Tibial nerve (tissue), 4 donors: Measurements from ENCODE around the gene SERTAD1. TPM values are rescaled to one million over a fixed set of nuclear protein-coding genes. Genes with fewer than 3 reads are reported as not detected.
A peak's percentile ranks its signal among the peaks of the same experiment; 100 is the strongest.

Source experiments
- DNase-seq, 2 donors: peaks; one replicate each; pipeline ENCODE4 v3.0.0-alpha.2; 2019; ENCODE audit warnings: low spot score in 2 of 2
- H3K27ac ChIP-seq, 4 donors: fragments of 200-600 bp; sonication (generic) in 3 of 4; one replicate each; pipeline ENCODE4 v1.5.1; 2017 to 2019; ENCODE audit warnings: mild to moderate bottlenecking in 1 of 4
- H3K27me3 ChIP-seq, 2 donors: fragments of 200-600 bp; sonication (generic) in 1 of 2; one replicate each; pipeline versions ENCODE4 v1.5.1 to v1.6.0; 2017 to 2019
- H3K36me3 ChIP-seq, 3 donors: fragments of 200-600 bp; sonication (generic); one replicate each; pipeline ENCODE4 v1.5.1; 2018 to 2019
- H3K4me1 ChIP-seq, 4 donors: fragments of 200-600 bp; sonication (generic) in 3 of 4; one replicate each; pipeline ENCODE4 v1.5.1; 2017 to 2019
- H3K4me3 ChIP-seq, 4 donors: fragments of 200-600 bp; sonication (generic) in 3 of 4; one replicate each; pipeline ENCODE4 v1.5.1; 2017 to 2019; ENCODE audit warnings: mild to moderate bottlenecking in 1 of 4, moderate library complexity in 1 of 4
- H3K9me3 ChIP-seq, 4 donors: fragments of 200-600 bp; sonication (generic) in 3 of 4; one replicate each; pipeline ENCODE4 v1.5.1; 2017 to 2019
- CTCF ChIP-seq, 5 experiments: fragments of 200-600 bp in 3 of 5; fragments of 450-650 bp in 2 of 5; sonication (generic) in 3 of 5; IDR thresholded peaks; one replicate each; pipeline ENCODE4 v1.5.1; 2016 to 2019; ENCODE audit warnings: antibody characterized with exemption in 5 of 5, mild to moderate bottlenecking in 3 of 5, moderate library complexity in 2 of 5
- EP300 ChIP-seq, 2 donors: sonication (generic); formaldehyde crosslinking; IDR thresholded peaks; one replicate each; pipeline ENCODE4 v1.6.1; 2017; ENCODE audit warnings: antibody characterized with exemption in 2 of 2, mild to moderate bottlenecking in 1 of 2
- POLR2A ChIP-seq, 2 donors: fragments of 450-650 bp; IDR thresholded peaks; one replicate each; pipeline ENCODE4 v1.6.1; 2017; ENCODE audit warnings: antibody characterized with exemption in 2 of 2, mild to moderate bottlenecking in 2 of 2, moderate library complexity in 2 of 2
- WGBS, 2 donors: methylation state at CpG; one replicate each; pipeline ENCODE4 v1.1.5; 2018; 5-methylcytosine and 5-hydroxymethylcytosine counted together
- total RNA-seq, 4 donors: library from RNA; depleted of rRNA; stranded (reverse); fragments of >200 nt; gene quantifications; one replicate each; pipeline ENCODE4 v1.1.0, GENCODE V29; 2016

Gene SERTAD1, protein sequence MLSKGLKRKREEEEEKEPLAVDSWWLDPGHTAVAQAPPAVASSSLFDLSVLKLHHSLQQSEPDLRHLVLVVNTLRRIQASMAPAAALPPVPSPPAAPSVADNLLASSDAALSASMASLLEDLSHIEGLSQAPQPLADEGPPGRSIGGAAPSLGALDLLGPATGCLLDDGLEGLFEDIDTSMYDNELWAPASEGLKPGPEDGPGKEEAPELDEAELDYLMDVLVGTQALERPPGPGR
- total RNA-seq: 10 to 100 TPM; 18.9 to 22.2 (median 20.4) TPM

GRCh38 chr19:40425450-40426287, at the start of gene SERTAD1:
Gene SERTAD1 (minus strand): TSS chr19:40425992. CDS start chr19:40423546, 2,446 bp downstream.
- TF ChIP-seq CTCF (IDR thresholded peaks at IDR 0.05): peak; percentile 83 to 97 (median 94)
- peak; percentile 78 to 100 for TF ChIP-seq EP300 (IDR thresholded peaks at IDR 0.05)
- peak; percentile 98 to 99 for TF ChIP-seq POLR2A (IDR thresholded peaks at IDR 0.05)
- no peaks in the 10 kb centered on the region for H3K9me3 ChIP-seq
- H3K27ac ChIP-seq: peak within 1 kb of the TSS; percentile 95 to 100 (median 99)
- H3K27me3 ChIP-seq: no peaks in the 10 kb centered on the region
- peaks cover 0 to 44% (median 33%) of the 10 kb centered on the region in 4 donors for H3K4me1 ChIP-seq
- WGBS, 2 donors: 1% methylated on average over 53 of the region's 75 CpGs
- DNase-seq: peak; percentile 100
- peak within 1 kb of the TSS; percentile 83 to 96 (median 94) for H3K4me3 ChIP-seq
- peaks cover 0 to 13% (median 7%) of the 10 kb centered on the region in 3 donors for H3K36me3 ChIP-seq

GRCh38 chr19:40474737-40475136, 48.9 kb upstream of the SERTAD1 start:
- no peaks in the 10 kb centered on the region for H3K27me3 ChIP-seq
- 85 to 93% methylated on average over 4 of the region's 4 CpGs for WGBS, 2 donors
- no peaks in the 10 kb centered on the region for H3K4me1 ChIP-seq
- TF ChIP-seq EP300 (IDR thresholded peaks at IDR 0.05) (no peak), CTCF (IDR thresholded peaks at IDR 0.05) (no peak), POLR2A (IDR thresholded peaks at IDR 0.05) (no peak)
- no peaks in the 10 kb centered on the region for H3K36me3 ChIP-seq
- H3K27ac ChIP-seq: no peak overlapping the region
- no peaks in the 10 kb centered on the region for H3K9me3 ChIP-seq
- DNase-seq: no peak
- H3K4me3 ChIP-seq: no peak overlapping the region

GRCh38 chr19:40472516-40472915, 46.7 kb upstream of the SERTAD1 start:
- no peaks in the 10 kb centered on the region for H3K27me3 ChIP-seq
- no peak overlapping the region for H3K27ac ChIP-seq
- H3K4me1 ChIP-seq: peaks cover 0 to 3% (median 1%) of the 10 kb centered on the region in 4 donors
- no peaks in the 10 kb centered on the region for H3K9me3 ChIP-seq
- TF ChIP-seq EP300 (IDR thresholded peaks at IDR 0.05): no peak
- TF ChIP-seq POLR2A (IDR thresholded peaks at IDR 0.05): no peak
- TF ChIP-seq CTCF (IDR thresholded peaks at IDR 0.05): no peak
- WGBS, 2 donors: 83 to 87% methylated on average over 13 of the region's 13 CpGs
- no peak overlapping the region for H3K4me3 ChIP-seq
- no peak for DNase-seq
- H3K36me3 ChIP-seq: no peaks in the 10 kb centered on the region

DNA sequence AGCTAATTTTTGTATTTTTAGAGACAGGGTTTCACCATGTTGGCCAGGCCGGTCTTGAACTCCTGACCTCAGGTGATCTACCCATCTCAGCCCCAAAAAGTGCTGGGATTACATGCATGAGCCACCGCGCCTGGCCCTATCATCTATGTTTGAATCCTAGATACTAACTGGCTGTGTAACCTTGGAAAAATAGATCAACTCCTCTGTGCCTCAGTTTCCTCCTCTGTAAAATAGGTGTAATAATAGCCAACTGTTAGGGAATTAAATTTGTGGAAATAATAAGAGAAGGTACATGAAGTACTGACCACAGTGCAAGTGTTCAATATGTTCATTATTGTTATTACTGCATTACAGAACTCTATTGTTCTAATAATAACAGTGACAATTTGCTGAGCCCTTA, 45.3 kb upstream of the SERTAD1 start:
- TF ChIP-seq CTCF (IDR thresholded peaks at IDR 0.05) (no peak), POLR2A (IDR thresholded peaks at IDR 0.05) (no peak), EP300 (IDR thresholded peaks at IDR 0.05) (no peak)
- no peak overlapping the region for H3K4me3 ChIP-seq
- no peaks in the 10 kb centered on the region for H3K36me3 ChIP-seq

GRCh38 chr19:40469011-40469410, 43.2 kb upstream of the SERTAD1 start:
- no peak for TF ChIP-seq POLR2A (IDR thresholded peaks at IDR 0.05)
- no peak for TF ChIP-seq CTCF (IDR thresholded peaks at IDR 0.05)
- no peak for TF ChIP-seq EP300 (IDR thresholded peaks at IDR 0.05)
- H3K4me1 ChIP-seq: peaks cover 0 to 29% (median 20%) of the 10 kb centered on the region in 4 donors
- H3K4me3 ChIP-seq: no peak overlapping the region
- H3K27ac ChIP-seq: no peak overlapping the region
- WGBS, 2 donors: 87 to 94% methylated on average over 6 of the region's 6 CpGs
- no peaks in the 10 kb centered on the region for H3K9me3 ChIP-seq
- H3K36me3 ChIP-seq: no peaks in the 10 kb centered on the region
- no peaks in the 10 kb centered on the region for H3K27me3 ChIP-seq
- DNase-seq: no peak

More for the DNA sequence above, 45.3 kb upstream of the SERTAD1 start:
- peaks cover 0 to 14% (median 10%) of the 10 kb centered on the region in 4 donors for H3K4me1 ChIP-seq
- WGBS, 2 donors: 94% methylated on average over 3 of the region's 3 CpGs
- no peaks in the 10 kb centered on the region for H3K9me3 ChIP-seq
- no peak for DNase-seq
- no peaks in the 10 kb centered on the region for H3K27me3 ChIP-seq
- no peak overlapping the region for H3K27ac ChIP-seq
